Esophagus muscularis mucosa (tissue), 4 donors: Measurements from ENCODE around the gene SMPX. TPM values are rescaled to one million over a fixed set of nuclear protein-coding genes. Genes with fewer than 3 reads are reported as not detected.
A peak's percentile ranks its signal among the peaks of the same experiment; 100 is the strongest.
"Not testable (repeated sequence)": the region's sequence is repeated elsewhere in the genome, so short reads cannot be mapped to it uniquely, and the experiment has no call there.

Experiments
- DNase-seq: peaks from one replicate; pipeline ENCODE4 v3.0.0-alpha.2; 2017; ENCODE audit errors: extremely low spot score
- H3K27ac ChIP-seq, 4 donors: fragments of 200-600 bp; sonication (generic); replicated peaks in 1 of 4; 1 replicate in 3 of 4; 2 replicates in 1 of 4; pipeline ENCODE4 v1.5.1; 2016 to 2019; ENCODE audit warnings: mild to moderate bottlenecking in 1 of 4
- H3K27me3 ChIP-seq, 4 donors: fragments of 200-600 bp; sonication (generic); one replicate each; pipeline versions ENCODE4 v1.5.1 to v1.6.0; 2016 to 2019
- H3K36me3 ChIP-seq, 4 donors: fragments of 200-600 bp; sonication (generic); one replicate each; pipeline ENCODE4 v1.5.1; 2016 to 2019
- H3K4me1 ChIP-seq, 4 donors: fragments of 200-600 bp; sonication (generic); one replicate each; pipeline ENCODE4 v1.5.1; 2016 to 2019
- H3K4me3 ChIP-seq, 4 donors: fragments of 200-600 bp; sonication (generic); 1 replicate in 2 of 4; 2 replicates in 2 of 4; pipeline ENCODE4 v1.5.1; 2016 to 2019; ENCODE audit warnings: mild to moderate bottlenecking in 4 of 4, moderate library complexity in 1 of 4
- H3K9me3 ChIP-seq, 4 donors: fragments of 200-600 bp; sonication (generic); 1 replicate in 3 of 4; 2 replicates in 1 of 4; pipeline ENCODE4 v1.5.1; 2016 to 2019
- EP300 ChIP-seq: sonication (generic); formaldehyde crosslinking; IDR thresholded peaks from one replicate; pipeline ENCODE4 v1.6.1; 2017; ENCODE audit warnings: antibody characterized with exemption
- POLR2A ChIP-seq: fragments of 450-650 bp; IDR thresholded peaks from one replicate; pipeline ENCODE4 v1.6.1; 2017; ENCODE audit warnings: antibody characterized with exemption, moderate library complexity, mild to moderate bottlenecking, low read depth
- POLR2AphosphoS5 ChIP-seq, 2 donors: sonication (generic); formaldehyde crosslinking; IDR thresholded peaks; one replicate each; pipeline ENCODE4 v1.6.1; 2017; ENCODE audit warnings: antibody characterized with exemption in 2 of 2
- WGBS: methylation state at CpG from one replicate; pipeline ENCODE4 v1.1.5; 2018; 5-methylcytosine and 5-hydroxymethylcytosine counted together
- intact Hi-C: fragments of 100-400 bp; cut with DNase I; formaldehyde crosslinking; loops from one replicate; pipeline ENCODE4 v1.15.1; 2023
- total RNA-seq, 4 donors: library from RNA; depleted of rRNA; stranded (reverse); fragments of >200 nt; gene quantifications; one replicate each; pipeline versions ENCODE4 v1.1.0 to v1.2.1, GENCODE V29; 2016
- TF ChIP-seq, protein P1 (sequence below), 3 experiments: fragments of 200-600 bp in 2 of 3; fragments of 450-650 bp in 1 of 3; sonication (generic) in 2 of 3; IDR thresholded peaks; one replicate each; pipeline ENCODE4 v1.5.1; 2017 to 2019; ENCODE audit warnings: antibody characterized with exemption in 3 of 3, mild to moderate bottlenecking in 2 of 3, moderate library complexity in 1 of 3

SMPX gene
- total RNA-seq, 4 donors from 2014 or later: 24.4 to 42.8 (median 31.3) TPM

DNA sequence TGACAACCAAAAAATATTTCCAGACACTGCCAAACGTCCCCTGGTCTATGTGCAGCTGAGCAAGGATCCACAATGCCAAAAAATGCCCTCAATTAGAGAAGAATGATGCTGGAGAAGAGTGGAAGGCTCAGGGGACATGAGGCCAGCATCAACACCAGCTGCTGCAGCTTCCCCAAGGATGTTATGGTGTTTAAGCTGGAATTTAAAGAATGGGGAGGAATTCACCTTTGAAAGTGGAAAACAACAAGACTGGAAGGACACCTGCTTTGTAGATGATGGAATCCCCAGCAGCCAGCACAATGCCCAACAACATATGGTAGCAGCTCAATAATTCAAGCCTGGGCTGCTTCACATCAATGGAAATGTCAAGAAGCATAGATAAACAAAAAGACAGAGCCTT, 20.3 kb upstream of the SMPX start:
- H3K27me3 ChIP-seq: no peaks in the 10 kb centered on the region
- no peaks in the 10 kb centered on the region for H3K36me3 ChIP-seq
- TF ChIP-seq EP300 (no peak), POLR2A (no peak)
- H3K9me3 ChIP-seq: no peaks in the 10 kb centered on the region
- H3K4me3 ChIP-seq: no peak overlapping the region
- WGBS: 17% methylated on average over 1 of the region's 1 CpG
- intact Hi-C loops: no loop called here
- H3K4me1 ChIP-seq: no peaks in the 10 kb centered on the region
- no peak for DNase-seq
- no peak overlapping the region for H3K27ac ChIP-seq

DNA sequence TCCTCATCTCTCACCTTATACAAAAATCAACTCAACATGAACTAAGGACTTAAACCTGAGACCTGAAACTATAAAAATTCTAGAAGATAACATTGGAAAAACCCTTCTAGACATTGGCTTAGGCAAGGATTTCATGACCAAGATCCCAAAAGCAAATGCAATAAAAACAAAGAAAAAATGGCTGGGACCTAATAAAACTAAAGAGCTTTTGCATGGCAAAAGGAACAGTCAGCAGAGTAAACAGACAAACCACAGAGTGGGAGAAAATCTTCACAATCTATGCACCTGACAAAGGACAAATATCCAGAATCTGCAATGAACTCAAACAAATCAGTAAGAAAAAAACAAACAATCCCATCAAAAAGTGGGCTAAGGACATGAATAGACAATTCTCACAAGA, 17.2 kb upstream of the SMPX start:
- DNase-seq, H3K27ac ChIP-seq, intact Hi-C loops, H3K4me3 ChIP-seq, H3K27me3 ChIP-seq, H3K9me3 ChIP-seq, H3K4me1 ChIP-seq, H3K36me3 ChIP-seq: not testable (repeated sequence)

DNA sequence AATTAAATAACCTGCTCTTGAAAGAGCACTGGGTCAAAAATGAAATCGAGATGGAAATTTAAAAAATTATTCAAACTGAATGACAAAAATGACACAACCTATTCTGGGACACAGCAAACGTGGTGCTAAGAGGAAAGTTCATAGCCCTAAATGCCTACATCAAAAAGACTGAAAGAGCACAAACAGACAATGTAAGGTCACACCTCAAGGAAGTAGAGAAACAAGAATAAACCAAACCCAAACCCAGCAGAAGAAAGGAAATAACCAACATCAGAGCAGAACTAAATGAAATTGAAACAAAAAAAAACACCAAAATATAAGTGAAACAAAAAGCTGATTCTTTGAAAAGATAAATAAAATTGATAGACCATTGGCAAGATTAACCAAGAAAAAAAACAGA, 15.1 kb upstream of the SMPX start:
- H3K36me3 ChIP-seq, intact Hi-C loops, H3K9me3 ChIP-seq, DNase-seq, H3K4me3 ChIP-seq, H3K27ac ChIP-seq, H3K27me3 ChIP-seq, H3K4me1 ChIP-seq: not testable (repeated sequence)
- WGBS: 45% methylated on average over 2 of the region's 2 CpGs

DNA sequence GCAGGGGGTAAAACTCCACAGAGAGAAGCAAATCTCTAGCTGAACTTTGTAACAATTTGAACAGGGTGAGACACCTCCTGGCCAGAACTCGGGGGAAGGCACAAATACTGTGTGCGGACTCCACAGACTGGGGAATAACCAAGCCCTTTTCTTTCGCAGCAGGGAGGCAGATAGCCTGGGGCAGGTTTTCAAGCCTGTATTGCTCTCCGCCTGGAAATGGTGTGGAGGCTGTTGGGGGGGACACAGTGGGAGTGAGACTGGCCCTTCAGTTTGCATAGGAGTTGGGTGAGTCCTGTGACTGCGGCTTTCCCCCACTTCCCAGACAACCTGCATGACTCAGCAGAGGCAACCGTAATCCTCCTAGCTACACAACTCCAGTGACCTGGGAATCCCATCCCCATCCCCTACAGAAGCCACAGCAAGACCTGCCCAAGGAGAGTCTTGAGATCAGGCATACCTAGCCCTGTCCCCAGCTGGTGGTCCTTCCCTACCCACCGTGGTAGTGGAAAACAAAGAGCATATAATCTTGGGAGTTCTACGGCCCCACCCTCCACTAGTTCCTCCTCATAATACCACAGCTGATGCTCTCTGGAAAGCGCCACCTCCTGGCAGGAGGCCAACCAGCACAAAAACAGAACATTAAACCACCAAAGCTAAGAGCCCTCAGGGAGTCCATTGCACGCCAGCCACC, 12.9 kb upstream of the SMPX start:
- Histone ChIP-seq H3K9me3 (no peaks in the 10 kb centered on the region), H3K4me3 (no peak overlapping the region), H3K27me3 (no peaks in the 10 kb centered on the region), H3K27ac (no peak overlapping the region), H3K4me1 (no peaks in the 10 kb centered on the region), H3K36me3 (no peaks in the 10 kb centered on the region)
- intact Hi-C loops: no loop called here
- no peak for TF ChIP-seq POLR2AphosphoS5 (IDR thresholded peaks at IDR 0.05)
- 87% methylated on average over 8 of the region's 10 CpGs for WGBS
- no peak for DNase-seq

DNA sequence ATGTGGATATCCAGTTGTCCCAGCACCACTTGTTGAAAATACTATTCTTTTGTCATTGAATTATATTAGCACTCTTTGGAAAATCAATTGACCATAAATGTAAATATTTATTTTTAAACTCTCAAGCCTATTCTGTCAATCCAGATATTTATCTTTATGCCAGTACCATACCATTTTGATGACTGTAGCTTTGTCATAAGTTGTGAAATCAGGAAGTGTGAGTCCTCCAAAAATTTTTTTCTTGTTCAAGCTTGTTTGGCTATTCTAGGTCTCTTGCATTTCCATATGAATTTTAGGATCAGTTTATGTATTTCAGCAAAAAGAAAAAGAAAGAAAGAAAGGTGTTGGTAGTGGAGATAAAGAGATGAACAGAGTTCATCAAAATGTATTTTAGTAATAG, 8.2 kb upstream of the SMPX start:
- intact Hi-C loops: no loop called here
- Histone ChIP-seq H3K4me3 (no peak overlapping the region), H3K36me3 (no peaks in the 10 kb centered on the region), H3K4me1 (no peaks in the 10 kb centered on the region), H3K27ac (no peak overlapping the region), H3K27me3 (no peaks in the 10 kb centered on the region), H3K9me3 (no peaks in the 10 kb centered on the region)
- DNase-seq: no peak
- TF ChIP-seq POLR2AphosphoS5 (IDR thresholded peaks at IDR 0.05): no peak

DNA sequence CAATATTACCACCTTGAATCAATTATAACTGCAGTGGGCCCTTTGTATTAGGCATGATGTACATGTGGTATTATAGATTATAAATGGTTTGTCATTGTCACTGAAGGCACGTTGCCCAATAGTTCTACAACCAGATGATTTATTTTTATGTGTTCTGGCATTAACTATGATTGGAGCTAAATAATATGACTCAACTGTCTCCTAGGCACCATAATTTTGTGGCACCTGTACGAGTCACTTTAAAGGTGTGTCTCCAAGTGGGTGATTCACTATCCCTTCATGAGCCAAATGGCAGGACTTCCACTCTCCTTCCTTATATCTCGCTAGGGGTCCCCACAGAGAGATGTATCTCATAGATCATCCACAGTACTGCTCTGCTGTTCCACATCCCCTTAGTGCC, 6.1 kb upstream of the SMPX start:
- TF ChIP-seq EP300 (no peak), POLR2AphosphoS5 (IDR thresholded peaks at IDR 0.05) (no peak), POLR2A (no peak)
- TF ChIP-seq, protein P1, sequence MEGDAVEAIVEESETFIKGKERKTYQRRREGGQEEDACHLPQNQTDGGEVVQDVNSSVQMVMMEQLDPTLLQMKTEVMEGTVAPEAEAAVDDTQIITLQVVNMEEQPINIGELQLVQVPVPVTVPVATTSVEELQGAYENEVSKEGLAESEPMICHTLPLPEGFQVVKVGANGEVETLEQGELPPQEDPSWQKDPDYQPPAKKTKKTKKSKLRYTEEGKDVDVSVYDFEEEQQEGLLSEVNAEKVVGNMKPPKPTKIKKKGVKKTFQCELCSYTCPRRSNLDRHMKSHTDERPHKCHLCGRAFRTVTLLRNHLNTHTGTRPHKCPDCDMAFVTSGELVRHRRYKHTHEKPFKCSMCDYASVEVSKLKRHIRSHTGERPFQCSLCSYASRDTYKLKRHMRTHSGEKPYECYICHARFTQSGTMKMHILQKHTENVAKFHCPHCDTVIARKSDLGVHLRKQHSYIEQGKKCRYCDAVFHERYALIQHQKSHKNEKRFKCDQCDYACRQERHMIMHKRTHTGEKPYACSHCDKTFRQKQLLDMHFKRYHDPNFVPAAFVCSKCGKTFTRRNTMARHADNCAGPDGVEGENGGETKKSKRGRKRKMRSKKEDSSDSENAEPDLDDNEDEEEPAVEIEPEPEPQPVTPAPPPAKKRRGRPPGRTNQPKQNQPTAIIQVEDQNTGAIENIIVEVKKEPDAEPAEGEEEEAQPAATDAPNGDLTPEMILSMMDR (IDR thresholded peaks at IDR 0.05): no peak
- Histone ChIP-seq H3K4me1 (no peaks in the 10 kb centered on the region), H3K27ac (no peak overlapping the region), H3K9me3 (no peaks in the 10 kb centered on the region), H3K27me3 (no peaks in the 10 kb centered on the region), H3K4me3 (no peak overlapping the region), H3K36me3 (no peaks in the 10 kb centered on the region)
- WGBS: 67% methylated on average over 3 of the region's 3 CpGs
- no peak for DNase-seq
- intact Hi-C loops: no loop called here

DNA sequence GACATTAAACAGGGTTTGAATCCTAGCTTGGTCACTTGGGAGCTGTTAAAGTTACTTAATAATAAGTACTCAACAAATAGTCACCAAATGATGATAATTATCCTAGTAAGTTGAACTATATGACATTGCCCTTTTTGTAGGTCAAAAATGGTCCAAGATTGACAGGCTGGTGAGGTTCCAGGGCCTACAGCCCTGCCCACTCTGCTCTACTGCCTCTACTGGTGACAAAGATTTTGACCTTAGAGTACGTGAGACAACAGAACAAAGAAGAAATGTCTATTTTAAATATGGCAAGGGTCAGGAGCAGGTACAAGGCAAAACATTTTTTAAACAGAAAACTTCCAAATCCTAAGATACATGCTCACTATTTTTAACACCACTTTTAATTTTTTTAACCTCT, 572 bp upstream of the SMPX start:
- TF ChIP-seq, protein P1 (IDR thresholded peaks at IDR 0.05): no peak
- TF ChIP-seq POLR2A (no peak), POLR2AphosphoS5 (IDR thresholded peaks at IDR 0.05) (no peak)
- DNase-seq: no peak
- 32% methylated on average over 1 of the region's 1 CpG for WGBS
- Histone ChIP-seq H3K4me3 (peak overlapping the region in 2 of 4 donors; percentile 37 to 47), H3K36me3 (no peaks in the 10 kb centered on the region), H3K27ac (peak overlapping the region; percentile 55 to 64 (median 58)), H3K9me3 (no peaks in the 10 kb centered on the region), H3K4me1 (no peaks in the 10 kb centered on the region), H3K27me3 (no peaks in the 10 kb centered on the region)
- intact Hi-C loops: loop anchor here (10.0 kb wide), 1 partner anchor 216 kb away; no protein-coding TSS in a partner anchor
